Stimulated activated CD4-positive, alpha-beta T cell treated with anti-CD3 and anti-CD28 coated beads, Interleukin-4, amount 100 ng/mL, for 24 hours (primary cell): ENCODE results near the gene KMT5B.

Experiments used
- DNase-seq: peaks from one replicate; pipeline ENCODE4 v3.0.0-alpha.2; 2020

The KMT5B gene

GRCh38 chr11:68116974-68117373, 96.1 kb downstream of the KMT5B start:
- no peak for DNase-seq

GRCh38 chr11:68116126-68116525, 97.0 kb downstream of the KMT5B start:
- no peak for DNase-seq

- DNase-seq = no peak
Measured at GRCh38 chr11:68115285-68115684, 97.8 kb downstream of the KMT5B start.

- no peak for DNase-seq
Measured at GRCh38 chr11:68113986-68114385, 99.1 kb downstream of the KMT5B start.

- DNase-seq = no peak
Measured at GRCh38 chr11:68107689-68108088, 105.4 kb downstream of the KMT5B start.

- DNase-seq = no peak
Measured at GRCh38 chr11:68106165-68106940, 106.7 kb downstream of the KMT5B start.
